ENCODE measurements around the gene KIRREL1.
A peak's percentile ranks its signal among the peaks of the same experiment; 100 is the strongest.

The KIRREL1 gene

DNA sequence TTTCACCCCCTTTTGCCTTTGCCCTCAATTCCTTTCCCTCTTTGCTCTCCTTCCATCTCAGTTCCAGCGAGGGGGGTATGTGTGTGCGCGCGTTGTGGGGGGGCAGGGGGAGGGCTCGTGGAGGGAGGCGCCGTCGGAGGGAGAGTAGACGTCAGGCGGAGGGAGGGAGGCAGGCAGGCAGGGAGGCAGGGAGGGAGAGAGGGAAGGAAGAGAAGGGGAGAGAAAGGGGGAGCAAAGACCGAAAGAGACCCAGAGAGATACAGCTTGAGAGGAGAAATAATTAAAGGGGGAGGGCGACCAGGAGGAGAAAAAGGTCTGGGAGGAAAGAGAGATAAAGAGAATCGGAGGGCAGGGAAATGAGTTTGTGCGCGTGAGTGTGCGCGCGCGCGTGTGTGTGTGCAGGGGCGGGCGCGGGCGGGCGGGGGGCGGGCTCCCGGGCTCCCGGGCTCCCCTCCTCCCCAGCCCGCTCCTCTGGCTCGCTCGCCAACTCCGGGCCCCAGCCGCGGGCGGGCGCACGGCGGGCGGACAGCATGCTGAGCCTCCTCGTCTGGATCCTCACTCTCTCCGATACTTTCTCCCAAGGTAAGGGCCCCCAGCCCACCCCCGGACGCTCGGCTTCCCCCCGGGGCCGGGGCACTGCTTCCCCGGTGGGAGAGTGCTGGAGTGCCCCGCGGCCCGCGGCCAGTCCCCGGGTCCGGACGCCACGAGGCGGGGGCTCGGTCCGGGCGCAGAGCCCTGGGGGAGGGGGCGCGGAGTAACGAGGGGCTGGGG is at the start of gene KIRREL1:
Gene KIRREL1, plus strand, starts transcription at position 499 of the 771 bp plus-strand sequence. Its CDS starts 32 bp downstream, at position 531.
- peak; percentile 87 for DNase-seq (ENCODE audit: low spot score)

DNA sequence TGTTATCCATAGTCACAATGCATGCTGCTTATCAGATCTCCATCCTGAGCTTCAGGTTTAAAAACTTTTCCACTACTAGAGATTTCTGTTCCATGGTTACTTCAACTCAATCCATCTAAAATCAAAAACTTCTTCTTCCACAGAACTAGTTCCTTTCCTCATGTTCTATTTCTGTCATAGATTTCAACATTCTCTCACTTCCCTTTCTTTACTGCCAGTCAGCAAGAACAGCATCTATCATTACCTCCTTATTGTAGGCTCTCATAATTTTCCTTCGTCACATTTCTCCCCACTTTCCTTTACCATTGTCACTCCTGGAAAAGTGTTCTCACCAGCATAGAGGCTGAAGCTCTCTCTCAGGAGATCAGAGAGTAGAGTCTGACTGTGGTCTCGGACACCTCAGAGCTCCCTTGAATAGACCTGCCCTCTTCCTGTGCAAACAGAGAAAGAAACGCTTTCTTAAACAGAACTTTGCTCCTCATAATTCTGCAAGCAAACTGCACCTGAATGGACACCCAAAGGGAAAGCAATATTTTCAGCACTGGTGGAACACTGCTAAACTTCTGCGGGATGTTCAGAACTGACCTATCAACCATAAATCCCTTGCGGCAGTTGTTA is 48.7 kb upstream of the KIRREL1 start:
- DNase-seq (ENCODE audit: low spot score): no peak

DNA sequence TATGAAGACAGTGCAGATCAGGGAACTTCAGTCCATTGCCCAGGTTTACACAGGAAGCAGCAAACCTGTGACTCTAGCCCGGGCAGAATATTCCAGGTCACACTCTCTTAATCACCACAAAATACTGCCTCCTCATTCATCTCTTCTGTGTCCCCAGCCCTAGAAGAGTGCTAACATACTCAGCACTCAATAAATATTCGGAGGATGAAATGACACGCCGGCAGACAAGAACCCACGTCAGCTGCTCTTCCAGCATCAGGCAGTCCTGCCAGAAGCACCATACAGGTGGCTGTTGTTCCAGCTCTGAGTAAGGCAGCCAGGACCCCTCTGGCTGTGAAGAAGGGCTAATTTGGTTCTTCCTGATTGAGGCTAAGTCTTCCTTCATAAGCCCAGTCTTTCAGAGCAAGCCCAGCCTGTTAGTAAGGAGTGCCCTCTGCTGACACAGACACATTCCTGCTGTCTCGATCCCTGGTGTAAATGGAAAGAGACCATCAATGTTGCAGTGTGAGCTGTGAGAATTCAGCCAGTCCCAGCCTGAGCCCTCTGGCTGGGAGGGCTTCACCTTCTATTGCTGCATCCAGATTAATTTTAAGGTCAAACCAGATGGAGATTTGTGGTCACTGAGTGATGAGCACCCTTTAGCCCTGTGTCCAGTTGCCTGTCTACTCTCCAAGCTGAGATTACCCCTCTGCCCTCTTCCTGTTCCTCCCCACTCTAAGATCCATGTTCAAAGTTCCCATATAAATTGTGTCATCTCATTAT is 45.0 kb upstream of the KIRREL1 start:
- DNase-seq (ENCODE audit: low spot score): no peak

DNA sequence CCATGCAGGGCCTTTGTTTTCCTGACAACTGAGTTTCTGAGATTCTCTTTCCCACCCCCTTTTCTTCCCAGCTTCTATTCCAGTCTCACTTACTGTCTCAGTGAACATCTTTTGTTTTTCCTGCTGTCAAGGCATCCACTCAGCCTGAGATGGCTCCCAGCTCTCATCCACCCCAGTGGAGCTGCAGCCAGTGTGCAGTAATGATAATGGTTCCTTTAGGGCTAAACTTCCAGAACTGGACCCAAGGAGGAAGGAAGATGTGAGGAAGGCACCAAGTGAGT is 44.4 kb upstream of the KIRREL1 start:
- no peak for DNase-seq (ENCODE audit: low spot score)

DNA sequence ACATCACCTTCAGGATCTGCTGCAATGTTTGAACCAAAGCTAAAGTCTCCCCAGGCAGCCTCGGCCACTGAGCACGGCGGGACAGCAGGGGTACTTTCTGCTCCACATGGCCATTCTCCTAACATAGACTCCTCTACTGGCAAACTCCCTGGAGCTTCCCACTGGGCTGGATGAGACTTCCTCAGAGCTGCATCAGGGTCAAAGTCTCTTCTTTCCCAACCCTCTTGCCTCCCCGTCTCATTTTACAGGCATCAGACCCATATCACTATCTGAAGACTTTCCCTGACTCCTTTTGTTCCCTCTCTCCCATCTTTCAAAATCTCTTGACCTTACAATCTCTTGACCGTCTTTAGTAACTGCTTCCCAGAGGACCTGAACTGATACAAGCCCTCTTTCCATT is 42.2 kb upstream of the KIRREL1 start:
- DNase-seq (ENCODE audit: low spot score): no peak

- DNase-seq (ENCODE audit: low spot score): no peak
Measured at GRCh38 chr1:157952601-157953000, 40.8 kb upstream of the KIRREL1 start.

- DNase-seq (ENCODE audit: low spot score): no peak
Measured at GRCh38 chr1:157955221-157955620, 38.2 kb upstream of the KIRREL1 start.

GRCh38 chr1:157955857-157956256 is 37.6 kb upstream of the KIRREL1 start:
- no peak for DNase-seq (ENCODE audit: low spot score)

- no peak for DNase-seq (ENCODE audit: low spot score)
Measured at GRCh38 chr1:157956732-157957131, 36.7 kb upstream of the KIRREL1 start.

DNA sequence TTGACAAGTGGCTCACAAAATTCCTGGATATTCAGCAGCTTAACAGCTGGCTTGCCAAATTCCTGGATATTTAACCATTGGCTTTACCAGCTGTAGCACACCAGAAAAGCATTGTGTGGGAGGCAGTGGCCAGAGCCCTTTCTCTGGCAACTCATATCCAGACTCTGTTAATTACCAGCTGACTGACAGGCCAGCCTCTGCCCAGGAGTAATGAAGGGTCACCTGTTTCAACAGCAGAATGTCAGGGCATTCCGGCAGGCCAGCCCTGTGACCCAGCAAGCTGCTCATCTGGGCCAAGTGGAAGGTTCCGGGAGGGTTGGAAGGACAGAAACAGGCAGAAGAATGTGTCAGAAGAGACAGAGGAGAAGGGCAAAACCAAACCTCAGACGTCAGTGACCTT is 35.2 kb upstream of the KIRREL1 start:
- no peak for DNase-seq (ENCODE audit: low spot score)

DNA sequence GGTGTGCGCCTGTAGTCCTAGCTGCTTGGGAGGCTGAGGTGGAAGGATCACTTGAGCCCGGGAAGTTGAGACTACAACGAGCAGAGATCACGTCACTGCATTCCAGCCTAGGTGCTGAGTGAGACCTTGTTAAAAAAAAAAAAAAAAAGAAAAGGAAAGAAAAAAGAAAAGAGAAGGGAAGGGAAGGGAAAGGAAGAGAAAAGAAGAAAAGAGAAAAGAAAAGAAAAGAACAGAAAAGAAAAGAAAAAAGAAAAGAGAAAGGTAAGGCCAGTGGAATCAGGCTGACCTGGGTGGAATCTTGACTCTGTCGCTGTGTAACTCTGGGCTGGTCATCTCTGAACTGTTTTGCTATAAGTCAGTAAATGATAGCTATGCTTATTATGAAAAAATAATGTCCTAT is 33.7 kb upstream of the KIRREL1 start:
- DNase-seq (ENCODE audit: low spot score): no peak

DNA sequence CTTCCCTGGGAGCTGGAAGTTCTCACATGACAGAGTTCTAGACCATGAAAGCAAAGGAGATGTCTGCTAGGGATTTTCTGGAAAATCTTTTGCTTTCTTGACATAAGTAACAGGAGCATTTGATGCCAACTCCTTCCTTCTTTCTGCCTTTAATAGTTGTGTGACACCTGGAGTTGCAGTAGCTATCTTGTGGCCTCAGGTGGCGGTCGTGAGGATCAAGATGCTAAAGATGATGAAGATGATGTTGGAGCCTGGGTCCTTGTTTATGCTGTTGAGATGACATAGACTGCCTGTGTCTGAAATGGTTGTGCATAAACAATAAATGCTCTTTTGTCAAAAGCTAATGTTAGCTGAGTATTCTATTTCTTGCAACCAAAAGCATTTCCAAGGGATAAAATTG is 32.7 kb upstream of the KIRREL1 start:
- DNase-seq (ENCODE audit: low spot score): no peak

DNA sequence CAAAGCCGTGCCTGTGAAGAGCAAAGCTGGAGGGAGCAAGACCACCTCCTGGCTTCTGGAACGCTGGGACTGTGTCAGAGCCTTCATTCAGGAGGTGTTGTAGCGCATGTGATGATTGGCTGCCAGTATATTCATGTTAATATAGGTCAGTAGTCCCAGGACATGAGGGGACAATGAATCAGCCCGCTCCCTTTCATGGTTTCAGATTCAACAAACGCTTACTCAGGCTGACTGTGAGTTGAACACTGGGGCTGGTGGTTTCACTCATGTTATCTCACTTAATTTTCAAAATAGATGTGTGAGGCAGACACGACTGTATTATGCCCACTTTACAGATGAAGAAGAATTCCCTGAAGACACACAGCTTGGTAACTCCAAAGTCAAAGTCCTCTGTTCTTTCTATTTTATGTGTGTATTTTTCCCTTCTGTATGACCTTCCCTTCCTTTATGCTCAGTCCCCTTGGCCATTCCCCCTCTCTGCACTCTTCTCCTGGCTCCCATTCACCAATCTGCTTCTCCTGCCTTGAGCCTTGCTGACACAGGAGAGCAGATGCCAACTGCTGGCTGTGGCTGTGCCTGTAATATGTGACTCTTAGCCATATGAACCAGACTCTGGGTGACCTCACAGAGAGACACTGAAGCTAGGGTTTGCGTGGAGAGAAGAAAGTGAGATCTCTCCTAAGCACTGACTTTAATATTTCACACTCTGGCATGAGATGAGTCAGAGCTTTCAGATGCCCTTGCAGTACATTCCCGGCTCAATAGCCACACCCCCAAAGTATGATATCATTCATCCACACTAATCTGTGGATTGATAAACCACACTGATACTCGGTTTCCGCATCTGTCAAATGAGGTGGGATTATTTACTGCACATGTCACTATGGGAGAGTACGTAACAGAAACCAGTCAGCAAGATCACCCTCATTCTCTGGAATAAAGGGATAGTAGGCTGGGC is 31.4 kb upstream of the KIRREL1 start:
- no peak for DNase-seq (ENCODE audit: low spot score)

DNA sequence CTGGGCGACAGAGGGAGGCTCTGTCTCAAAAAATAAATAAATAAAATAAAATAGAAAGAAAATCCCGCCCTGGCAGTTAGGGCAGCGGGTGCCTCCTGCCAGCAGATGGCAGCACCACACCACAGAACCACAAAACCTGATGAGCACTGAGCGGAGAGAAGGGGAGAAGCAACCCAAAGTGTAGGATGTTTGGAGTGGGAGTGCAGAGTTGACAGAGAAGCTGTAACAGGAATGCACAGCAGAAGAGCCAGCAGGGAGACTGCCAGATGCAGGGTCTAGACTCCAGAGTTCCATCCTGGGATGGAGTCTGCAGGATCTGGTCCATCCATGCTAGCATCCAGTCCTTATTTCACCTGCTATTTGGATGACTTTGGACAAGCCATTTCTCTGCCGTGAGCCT is 29.7 kb upstream of the KIRREL1 start:
- peak; percentile 75 for DNase-seq (ENCODE audit: low spot score)

- no peak for DNase-seq (ENCODE audit: low spot score)
Measured at GRCh38 chr1:157965584-157965983, 27.9 kb upstream of the KIRREL1 start.

- DNase-seq (ENCODE audit: low spot score): no peak
Measured at GRCh38 chr1:157966031-157966537, 27.4 kb upstream of the KIRREL1 start.

GRCh38 chr1:157967205-157967604 is 26.2 kb upstream of the KIRREL1 start:
- no peak for DNase-seq (ENCODE audit: low spot score)

DNA sequence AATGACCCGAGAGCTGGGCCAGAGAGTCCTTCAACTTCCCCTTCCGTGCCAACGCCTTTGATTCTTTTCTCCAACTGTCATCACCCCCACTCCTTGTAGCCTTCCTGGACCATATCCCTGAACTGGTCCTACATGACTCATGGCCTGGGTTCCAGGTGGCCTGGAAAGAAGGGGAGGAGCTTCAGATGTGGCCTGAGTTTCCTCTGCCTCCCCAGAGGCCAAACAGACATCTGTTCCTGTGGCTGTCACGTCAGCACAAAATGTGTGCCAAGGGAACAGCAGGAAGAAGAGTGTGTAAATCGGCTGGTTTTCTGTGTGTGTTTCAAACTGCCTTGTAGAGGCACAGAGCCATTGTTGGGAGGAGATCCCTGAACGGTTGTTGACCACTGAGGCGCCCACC is 24.9 kb upstream of the KIRREL1 start:
- no peak for DNase-seq (ENCODE audit: low spot score)

DNA sequence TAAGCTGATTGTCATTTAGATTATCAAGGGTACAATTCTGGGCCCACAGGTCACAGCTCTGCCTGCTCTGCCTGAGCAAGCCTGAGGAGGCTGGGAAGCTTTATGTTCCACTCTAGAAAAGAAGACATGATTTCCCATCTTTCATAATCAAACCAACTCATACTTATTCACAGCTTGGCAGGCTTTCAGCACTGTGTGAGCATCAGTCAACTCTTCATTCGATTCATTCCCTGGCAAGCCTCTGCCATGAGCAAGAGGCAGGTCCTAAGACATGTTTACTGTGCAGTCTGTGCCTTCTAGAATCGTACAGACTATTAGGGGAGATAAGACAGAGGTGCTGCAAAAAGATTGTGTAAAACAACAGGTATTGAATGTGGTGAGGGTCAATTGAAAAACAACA is 24.5 kb upstream of the KIRREL1 start:
- DNase-seq (ENCODE audit: low spot score): no peak

DNA sequence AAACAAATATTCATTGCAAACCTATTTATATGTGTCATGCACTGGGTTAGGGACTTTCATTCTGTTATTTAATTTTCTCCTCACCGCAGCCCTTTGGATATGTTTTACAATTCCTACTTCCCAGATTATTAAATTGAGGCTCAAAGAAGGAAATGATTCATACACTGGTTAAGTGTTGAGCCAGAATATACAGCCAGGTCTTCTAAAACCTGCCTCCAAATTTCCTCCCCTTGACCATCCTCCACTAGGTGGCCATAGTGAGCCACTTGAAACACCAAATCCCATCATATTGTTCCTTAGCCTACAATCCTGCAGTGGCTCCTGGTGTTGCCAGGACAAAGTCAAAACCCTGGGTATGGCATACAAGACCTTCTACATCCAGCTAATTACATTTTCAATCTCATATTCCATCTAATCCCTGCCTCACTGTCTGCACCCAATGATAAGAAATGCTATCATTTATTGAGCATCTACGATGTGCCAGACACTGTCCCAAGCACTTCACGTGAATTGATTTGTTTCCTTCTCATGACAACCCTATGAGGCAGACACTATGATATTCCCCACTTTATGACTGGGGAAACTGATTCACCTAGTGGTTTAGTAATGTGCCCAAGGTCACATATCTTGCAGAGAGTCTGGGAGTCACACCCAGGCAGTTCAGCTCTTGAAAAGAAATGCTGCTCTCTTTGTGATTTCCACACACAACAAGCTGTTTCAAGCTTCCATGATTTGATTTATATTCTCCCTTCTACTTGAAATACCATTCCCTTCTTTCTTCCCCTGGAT is 23.6 kb upstream of the KIRREL1 start:
- DNase-seq (ENCODE audit: low spot score): no peak

DNA sequence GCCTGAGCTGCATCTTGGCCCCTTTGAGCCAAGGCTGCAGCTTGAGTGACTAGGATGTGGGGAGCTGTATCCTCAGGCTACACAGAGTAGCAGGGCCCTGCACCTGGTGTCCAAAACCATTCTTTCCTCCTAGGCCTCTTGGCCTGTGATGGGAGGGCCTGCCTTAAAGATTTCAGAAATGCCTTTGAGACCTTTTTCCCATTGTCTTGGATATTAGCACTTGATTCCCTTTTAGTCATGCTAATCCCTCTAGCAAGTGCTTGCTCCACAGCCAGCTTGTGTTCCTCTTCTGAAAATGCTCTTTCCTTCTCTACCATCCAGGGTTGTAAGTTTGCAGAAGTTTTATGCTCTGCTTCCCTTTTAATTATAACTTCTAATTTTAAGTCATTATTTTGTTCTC is 21.7 kb upstream of the KIRREL1 start:
- DNase-seq (ENCODE audit: low spot score): no peak
